HUES6 (cell line): ENCODE data around the gene TDRD9.
"Not testable (repeated sequence)": the region's sequence is repeated elsewhere in the genome, so short reads cannot be mapped to it uniquely, and the experiment has no call there.

ENCODE experiments used
- H3K27ac ChIP-seq: 2 replicates; pipeline ENCODE4 v1.7.0; 2013; ENCODE audit warnings: low read depth, mild to moderate bottlenecking, low read length, inconsistent platforms
- H3K27me3 ChIP-seq: 2 replicates; pipeline ENCODE4 v1.6.1; 2013; ENCODE audit warnings: low read length; ENCODE audit not compliant: control insufficient read depth, insufficient read depth
- H3K36me3 ChIP-seq: 2 replicates; pipeline ENCODE4 v1.6.1; 2013; ENCODE audit warnings: low read length; ENCODE audit not compliant: control insufficient read depth, insufficient read depth
- H3K4me1 ChIP-seq: 2 replicates; pipeline ENCODE4 v1.6.1; 2013; ENCODE audit warnings: low read length; ENCODE audit not compliant: control insufficient read depth, insufficient read depth
- H3K4me3 ChIP-seq: 2 replicates; pipeline ENCODE4 v1.5.1; 2013; ENCODE audit warnings: low read depth, low read length
- H3K9ac ChIP-seq: one replicate; pipeline ENCODE4 v1.6.1; 2013; ENCODE audit warnings: mild to moderate bottlenecking, low read length
- H3K9me3 ChIP-seq: 2 replicates; pipeline ENCODE4 v1.6.1; 2013; ENCODE audit warnings: low read depth, low read length; ENCODE audit not compliant: control insufficient read depth, insufficient read depth

The TDRD9 gene

DNA sequence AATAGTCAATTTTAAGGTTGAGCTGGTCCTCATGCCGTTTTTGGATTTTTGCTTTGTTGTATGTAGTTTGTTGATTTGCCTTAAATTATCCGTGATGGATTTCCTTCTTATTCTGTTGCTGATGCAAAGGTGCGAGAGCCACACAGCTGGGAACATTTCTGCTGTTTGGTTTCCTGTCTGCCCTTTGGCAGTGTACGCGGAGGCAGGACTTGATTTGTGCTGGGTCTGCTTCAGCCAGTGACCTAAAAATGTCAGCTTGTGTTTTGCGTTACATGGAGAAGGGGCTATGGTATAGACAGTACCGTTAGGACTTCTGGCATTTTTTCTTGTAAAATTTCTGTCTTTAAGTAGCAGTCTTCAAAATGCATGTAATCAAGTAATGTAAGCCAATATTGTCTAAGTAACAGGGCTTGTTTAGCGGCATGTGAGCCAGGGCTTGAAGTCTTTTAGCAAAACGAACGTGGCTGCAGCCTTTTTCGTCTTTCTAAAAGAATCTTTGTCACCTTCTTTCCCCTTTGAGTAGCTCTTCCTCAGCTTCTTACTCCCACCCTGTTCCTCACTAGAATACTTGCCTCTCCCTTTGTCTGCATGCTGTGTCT is 32.3 kb downstream of the TDRD9 start:
- Histone ChIP-seq H3K9me3 (no peaks in the 10 kb centered on the region), H3K4me3 (no peak overlapping the region), H3K4me1 (no peaks in the 10 kb centered on the region), H3K27ac (no peak overlapping the region), H3K36me3 (no peaks in the 10 kb centered on the region), H3K9ac (no peak overlapping the region), H3K27me3 (no peaks in the 10 kb centered on the region)

DNA sequence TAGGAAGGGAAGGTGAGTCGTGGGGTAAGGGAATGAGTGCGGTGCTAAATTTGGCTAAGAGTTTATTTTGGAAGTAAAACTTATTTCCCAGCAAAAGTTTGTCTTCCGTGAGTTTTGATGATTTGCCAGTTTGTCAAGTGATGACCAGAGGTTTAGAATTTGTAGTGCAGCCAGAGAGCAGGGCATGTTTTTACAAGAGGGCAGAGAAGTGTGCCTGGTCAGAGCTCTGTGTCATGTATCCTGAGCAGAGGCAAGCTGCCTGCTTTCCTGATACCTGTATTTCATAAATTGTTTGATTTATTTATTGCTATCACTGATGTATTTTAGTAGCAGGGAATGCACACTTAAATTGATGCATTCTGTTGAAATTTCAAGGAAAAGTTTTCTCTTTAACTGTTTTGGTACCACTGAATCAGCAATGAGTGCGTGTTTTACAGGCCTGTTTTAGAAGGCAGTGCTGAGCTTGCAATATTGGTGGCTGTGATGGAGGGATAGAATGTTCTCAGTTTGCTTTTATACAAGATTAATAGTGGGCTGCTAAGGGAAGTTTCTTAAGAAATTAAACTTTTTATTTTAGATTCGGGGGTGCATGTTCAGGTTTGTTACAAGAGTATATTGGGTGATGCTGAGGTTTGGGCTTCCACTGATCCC is 33.8 kb downstream of the TDRD9 start:
- no peak overlapping the region for H3K9ac ChIP-seq
- H3K27ac ChIP-seq, result no peak overlapping the region
- no peaks in the 10 kb centered on the region for H3K27me3 ChIP-seq
- H3K9me3 ChIP-seq, result no peaks in the 10 kb centered on the region
- no peak overlapping the region for H3K4me3 ChIP-seq
- H3K36me3 ChIP-seq, result no peaks in the 10 kb centered on the region
- no peaks in the 10 kb centered on the region for H3K4me1 ChIP-seq

DNA sequence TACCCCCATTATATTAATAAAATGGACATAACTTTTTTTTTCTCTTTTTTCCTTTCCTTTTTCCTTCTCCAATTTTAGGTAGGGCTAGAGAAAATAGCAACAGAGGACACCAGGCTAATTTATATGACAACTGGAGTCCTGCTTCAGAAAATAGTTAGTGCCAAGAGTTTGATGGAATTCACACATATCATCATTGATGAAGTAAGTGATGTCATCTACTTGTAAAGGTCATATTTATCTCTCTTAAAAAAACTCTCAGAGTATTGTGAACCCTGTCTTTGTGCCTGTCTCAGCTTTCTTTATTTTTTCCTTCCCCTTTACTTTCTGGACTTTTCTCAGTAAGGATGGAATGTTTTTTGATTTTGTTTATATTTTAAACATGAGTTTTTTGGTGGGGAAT is 38.4 kb downstream of the TDRD9 start:
- Histone ChIP-seq H3K36me3 (no peaks in the 10 kb centered on the region), H3K9ac (no peak overlapping the region), H3K4me3 (no peak overlapping the region), H3K4me1 (no peaks in the 10 kb centered on the region), H3K9me3 (no peaks in the 10 kb centered on the region), H3K27me3 (no peaks in the 10 kb centered on the region), H3K27ac (no peak overlapping the region)

DNA sequence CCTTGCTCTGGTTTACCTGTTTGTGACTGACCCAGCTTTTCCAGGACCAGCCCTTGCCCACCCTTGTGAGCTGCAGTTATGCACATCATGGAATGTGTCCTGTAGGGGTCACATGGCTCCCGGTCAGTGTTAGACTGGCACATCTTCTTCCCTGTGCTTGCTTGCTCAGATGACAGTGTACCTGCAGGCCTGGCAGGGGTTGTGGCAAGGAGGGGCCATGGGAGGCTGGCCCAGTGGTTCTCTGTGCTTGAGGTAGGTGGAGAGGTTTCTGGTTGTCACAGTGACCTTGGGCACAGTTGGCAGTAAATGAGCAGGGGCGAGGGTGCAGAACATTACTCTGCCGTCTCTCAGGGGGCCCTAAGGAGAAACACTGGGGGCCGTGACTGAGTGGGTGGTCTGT is 41.7 kb downstream of the TDRD9 start:
- no peak overlapping the region for H3K27ac ChIP-seq
- no peak overlapping the region for H3K4me3 ChIP-seq
- H3K9ac ChIP-seq, result no peak overlapping the region
- H3K36me3 ChIP-seq, result no peaks in the 10 kb centered on the region
- H3K4me1 ChIP-seq, result no peaks in the 10 kb centered on the region
- no peaks in the 10 kb centered on the region for H3K27me3 ChIP-seq
- H3K9me3 ChIP-seq, result no peaks in the 10 kb centered on the region

DNA sequence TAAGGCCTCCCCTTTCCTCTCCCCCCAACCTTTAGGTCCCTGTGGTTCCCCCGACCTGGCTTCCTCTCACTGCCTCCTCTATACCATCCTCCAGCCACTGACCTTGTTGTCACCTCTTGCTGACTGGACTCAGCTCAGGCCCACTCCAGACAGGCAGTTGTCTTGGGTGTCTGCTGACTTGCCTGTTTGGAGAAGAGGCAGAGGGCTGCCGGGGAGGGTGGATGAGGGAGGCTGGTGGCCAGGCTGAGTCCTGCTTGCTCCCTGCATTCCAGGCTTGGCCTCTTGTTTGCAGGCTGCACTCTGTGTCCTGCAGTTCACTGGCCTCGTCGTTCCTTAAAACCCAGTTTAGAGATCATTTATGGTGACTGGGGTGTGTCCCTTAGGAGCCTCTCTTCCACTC is 45.1 kb downstream of the TDRD9 start:
- H3K36me3 ChIP-seq, result no peaks in the 10 kb centered on the region
- H3K9me3 ChIP-seq, result no peaks in the 10 kb centered on the region
- H3K4me3 ChIP-seq, result no peak overlapping the region
- H3K27me3 ChIP-seq, result no peaks in the 10 kb centered on the region
- no peak overlapping the region for H3K9ac ChIP-seq
- H3K4me1 ChIP-seq, result no peaks in the 10 kb centered on the region
- H3K27ac ChIP-seq, result no peak overlapping the region

DNA sequence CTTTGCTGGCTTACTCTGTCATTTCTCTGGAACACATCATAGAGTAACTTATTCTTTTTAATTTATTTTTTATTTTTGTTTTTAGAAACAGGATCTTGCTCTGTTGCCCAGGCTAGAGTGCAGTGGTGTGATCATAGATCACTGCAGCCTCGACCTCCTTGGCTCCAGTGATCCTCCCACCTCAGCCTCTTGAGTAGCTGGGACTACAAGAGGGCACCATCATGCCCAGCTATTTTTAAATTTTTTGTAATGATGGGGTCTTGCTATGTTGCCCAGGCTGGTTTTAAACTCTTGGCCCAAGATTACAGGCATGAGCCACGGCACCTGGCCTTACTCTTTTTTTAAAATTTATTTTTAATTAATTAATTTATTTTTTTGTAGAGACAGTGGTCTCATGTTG is 46.3 kb downstream of the TDRD9 start:
- Histone ChIP-seq H3K27me3 (no peaks in the 10 kb centered on the region), H3K4me1 (no peaks in the 10 kb centered on the region), H3K9ac (no peak overlapping the region), H3K27ac (no peak overlapping the region), H3K4me3 (no peak overlapping the region), H3K9me3 (no peaks in the 10 kb centered on the region), H3K36me3 (no peaks in the 10 kb centered on the region)

DNA sequence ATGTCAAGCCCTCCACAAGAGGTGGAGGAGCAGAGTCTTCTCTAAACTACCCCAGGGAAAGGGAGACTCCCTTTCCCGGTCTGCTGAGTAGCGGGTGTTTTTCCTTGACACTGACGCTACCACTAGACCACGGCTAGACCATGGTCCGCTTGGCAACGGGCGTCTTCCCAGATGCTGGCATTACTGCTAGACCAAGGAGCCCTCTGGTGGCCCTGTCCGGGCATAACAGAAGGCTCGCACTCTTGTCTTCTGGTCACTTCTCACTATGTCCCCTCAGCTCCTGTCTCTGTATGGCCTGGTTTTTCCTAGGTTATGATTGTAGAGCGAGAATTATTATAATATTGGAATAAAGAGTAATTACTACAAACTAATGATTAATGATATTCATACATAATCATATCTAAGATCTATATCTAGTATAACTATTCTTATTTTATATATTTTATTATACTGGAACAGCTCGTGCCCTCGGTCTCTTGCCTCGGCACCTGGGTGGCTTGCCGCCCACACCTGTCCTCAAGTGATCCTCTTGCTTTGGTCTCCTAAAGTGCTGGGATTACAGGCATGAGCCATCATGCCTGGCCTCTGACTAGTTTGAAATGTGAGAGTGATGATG is 52.5 kb downstream of the TDRD9 start:
- not testable (repeated sequence) for H3K36me3 ChIP-seq, H3K9ac ChIP-seq, H3K27me3 ChIP-seq, H3K4me3 ChIP-seq, H3K27ac ChIP-seq, H3K4me1 ChIP-seq
- peaks cover 22% of the 10 kb centered on the region for H3K9me3 ChIP-seq

DNA sequence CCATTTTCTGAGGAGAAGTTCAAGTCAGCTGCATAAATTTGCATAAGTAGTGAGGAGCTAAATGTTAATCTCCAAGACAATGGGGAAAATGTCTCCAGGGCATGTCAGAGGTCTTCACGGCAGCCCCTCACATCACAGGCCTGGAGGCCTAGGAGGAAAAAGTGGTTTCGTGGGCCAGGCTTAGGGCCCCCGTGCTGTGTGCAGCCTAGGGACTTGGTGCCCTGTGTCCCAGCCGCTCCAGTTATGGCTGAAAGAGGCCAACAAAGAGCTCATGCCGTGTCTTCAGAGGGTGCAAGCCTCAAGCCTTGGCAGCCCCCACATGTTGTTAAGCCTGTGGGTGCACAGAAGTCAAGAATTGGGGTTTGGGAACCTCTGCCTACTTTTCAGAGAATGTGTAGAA is 55.9 kb downstream of the TDRD9 start:
- H3K36me3 ChIP-seq, result no peaks in the 10 kb centered on the region
- H3K27ac ChIP-seq, result no peak overlapping the region

DNA sequence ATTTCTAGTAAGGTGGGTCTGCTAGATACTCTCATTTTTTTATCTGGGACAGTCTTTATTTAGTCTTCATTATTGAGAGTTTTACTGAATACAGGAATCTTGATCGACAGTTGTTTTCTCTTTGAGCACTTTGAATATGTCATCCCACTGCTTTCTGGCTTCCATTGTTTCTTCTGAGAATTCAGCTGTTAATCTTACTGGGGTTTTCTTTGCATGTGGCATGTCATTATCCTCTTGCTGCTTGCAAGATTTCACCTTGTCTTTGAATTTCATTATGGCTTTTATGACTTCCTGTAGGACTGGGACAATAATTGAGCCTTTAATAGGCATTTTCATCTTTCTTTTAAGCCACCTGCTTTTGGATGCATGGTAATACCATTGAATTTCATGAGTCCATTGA is 60.8 kb downstream of the TDRD9 start:
- Histone ChIP-seq H3K4me1 (no peaks in the 10 kb centered on the region; the same call in 1 of the 2 replicates), H3K9me3 (peaks cover 39% of the 10 kb centered on the region), H3K27me3 (no peaks in the 10 kb centered on the region), H3K4me3 (no peak overlapping the region), H3K36me3 (no peaks in the 10 kb centered on the region), H3K9ac (no peak overlapping the region), H3K27ac (no peak overlapping the region)

More for the DNA sequence above, 55.9 kb downstream of the TDRD9 start:
- Histone ChIP-seq H3K4me3 (no peak overlapping the region), H3K27me3 (no peaks in the 10 kb centered on the region), H3K4me1 (no peaks in the 10 kb centered on the region), H3K9ac (no peak overlapping the region), H3K9me3 (peaks cover 34% of the 10 kb centered on the region)

DNA sequence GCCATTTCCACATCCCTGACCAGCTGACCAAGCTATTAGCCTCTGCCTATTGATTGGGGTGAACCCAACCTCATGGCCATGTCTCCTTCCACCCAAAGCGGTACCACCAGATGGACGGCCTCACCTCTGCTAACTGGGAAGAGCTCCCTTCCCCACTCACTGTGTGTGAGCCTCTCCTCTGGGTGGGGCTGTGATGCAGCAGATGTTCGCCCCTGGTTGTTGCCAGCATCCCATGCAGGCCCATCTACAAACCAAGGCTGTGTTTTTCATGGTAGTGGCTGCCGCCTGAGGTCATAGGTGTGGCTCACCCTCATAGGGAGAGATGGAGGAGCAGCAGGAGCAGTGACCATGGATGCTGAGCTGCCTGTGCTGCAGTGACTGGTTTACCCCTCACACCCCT is 61.7 kb downstream of the TDRD9 start:
- H3K27ac ChIP-seq, result no peak overlapping the region
- no peak overlapping the region for H3K9ac ChIP-seq
- H3K9me3 ChIP-seq, result peaks cover 30% of the 10 kb centered on the region
- no peaks in the 10 kb centered on the region; the same call in 1 of the 2 replicates for H3K4me1 ChIP-seq
- H3K36me3 ChIP-seq, result no peaks in the 10 kb centered on the region
- H3K27me3 ChIP-seq, result no peaks in the 10 kb centered on the region
- H3K4me3 ChIP-seq, result no peak overlapping the region

DNA sequence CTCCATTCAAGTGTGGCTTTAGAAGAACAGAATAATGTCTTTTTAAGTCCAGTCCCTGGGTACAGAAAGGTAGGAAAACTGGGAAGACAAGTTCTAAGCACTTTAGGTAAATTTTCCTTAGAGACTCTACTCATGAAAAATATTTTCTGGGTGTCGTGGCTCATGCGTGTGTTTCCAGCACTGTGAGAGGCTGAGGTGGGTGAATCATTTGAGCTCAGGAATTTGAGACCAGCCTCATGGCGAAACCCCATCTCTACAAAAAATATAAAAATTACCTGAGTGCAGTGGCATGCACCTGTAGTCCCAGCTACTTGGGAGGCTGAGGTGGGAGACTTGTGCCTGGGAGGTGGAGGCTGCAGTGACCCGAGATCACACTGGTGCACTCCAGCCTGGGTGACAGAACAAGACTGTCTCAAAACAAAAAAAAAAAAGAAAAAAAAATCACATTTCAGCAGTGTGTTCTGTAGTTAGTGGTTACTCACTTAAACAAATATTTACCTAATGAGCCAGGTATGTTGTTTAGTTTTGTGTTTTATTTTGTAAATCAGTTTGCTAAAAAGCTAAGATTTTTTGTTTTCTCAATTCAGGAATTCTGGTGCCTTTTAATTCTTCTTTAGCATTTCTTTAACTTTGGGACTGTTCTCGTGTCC is 66.4 kb downstream of the TDRD9 start:
- Histone ChIP-seq H3K9ac (no peak overlapping the region), H3K27ac (no peak overlapping the region), H3K4me1 (no peaks in the 10 kb centered on the region; the same call in 1 of the 2 replicates), H3K4me3 (no peak overlapping the region), H3K36me3 (no peaks in the 10 kb centered on the region), H3K9me3 (peaks cover 6% of the 10 kb centered on the region), H3K27me3 (no peaks in the 10 kb centered on the region; the same call in 1 of the 2 replicates)
